Kidney (tissue), 14 donors: Measurements from ENCODE around the gene JOSD1. TPM values are rescaled to one million over a fixed set of nuclear protein-coding genes. Genes with fewer than 3 reads are reported as not detected.

Source experiments
- DNase-seq, 5 donors: peaks; one replicate each; pipeline ENCODE4 v3.0.0-alpha.2; 2013 to 2020
- FAIRE-seq: peaks from 2 replicates; lab custom pipeline; 2012; peaks lifted over from hg19 to GRCh38; lab: Jason Lieb, UNC
- H3K27ac ChIP-seq, 2 donors: one replicate each; pipeline ENCODE4 v1.7.0; 2013; ENCODE audit warnings: low read depth in 2 of 2, low read length in 2 of 2, inconsistent platforms in 1 of 2
- H3K27me3 ChIP-seq: one replicate; pipeline ENCODE4 v1.7.1; 2013; ENCODE audit warnings: low read length, inconsistent platforms; ENCODE audit not compliant: control insufficient read depth, insufficient read depth
- H3K36me3 ChIP-seq, 3 donors: one replicate each; pipeline versions ENCODE4 v1.7.0 to v1.7.1; 2013; ENCODE audit warnings: low read length in 3 of 3, control low read depth in 1 of 3, inconsistent platforms in 1 of 3; ENCODE audit not compliant: insufficient read depth in 3 of 3, control insufficient read depth in 2 of 3
- H3K4me1 ChIP-seq, 3 donors: one replicate each; pipeline versions ENCODE4 v1.7.0 to v1.7.1; 2013; ENCODE audit warnings: low read length in 3 of 3, inconsistent platforms in 1 of 3, low read depth in 1 of 3; ENCODE audit not compliant: control insufficient read depth in 2 of 3, insufficient read depth in 2 of 3
- H3K4me3 ChIP-seq, 3 donors: one replicate each; pipeline versions ENCODE4 v1.7.0 to v1.8.1; 2013; ENCODE audit warnings: low read length in 3 of 3, control low read depth in 1 of 3, inconsistent platforms in 1 of 3
- H3K9ac ChIP-seq, 3 donors: one replicate each; pipeline versions ENCODE4 v1.7.0 to v1.7.1; 2013; ENCODE audit warnings: low read length in 3 of 3, control low read depth in 1 of 3, inconsistent platforms in 1 of 3
- H3K9me3 ChIP-seq, 3 donors: one replicate each; pipeline versions ENCODE4 v1.7.0 to v1.7.1; 2013; ENCODE audit warnings: low read length in 3 of 3, control low read depth in 1 of 3, inconsistent platforms in 1 of 3; ENCODE audit not compliant: control insufficient read depth in 2 of 3, insufficient read depth in 1 of 3
- intact Hi-C: fragments of 100-400 bp; cut with DNase I; formaldehyde crosslinking; loops from one replicate; pipeline ENCODE4 v1.11.1; 2022
- polyA plus RNA-seq: library from polyadenylated mRNA; stranded (reverse); fragments of 350-450 nt; fragmentation: Illumina TruSeq; extraction: RNeasy Lipid Tissue Mini Kit (QIAGEN cat#74804); gene quantifications from one replicate; pipeline ENCODE4 v1.2.3, GENCODE V29; 2014; ENCODE audit warnings: low read depth, low replicate concordance; ENCODE audit not compliant: insufficient read depth
- total RNA-seq: library from RNA; stranded (reverse); fragmentation: NEBNext Ultra II Directional; extraction: Animal tissue kit (Norgen Biotek cat#: 25700); gene quantifications from one replicate; pipeline ENCODE4 v1.2.1, GENCODE V29; 2021
- TF ChIP-seq, protein P1 (sequence below): IDR thresholded peaks from 3 replicates; pipeline ENCODE4 v1.5.1; 2012; ENCODE audit warnings: mild to moderate bottlenecking, moderate library complexity, borderline replicate concordance; ENCODE audit not compliant: insufficient read depth; ENCODE audit errors: extremely low read depth
- donor health status: control.
- donor health status: control.
- donor health status: control.
- donor health status: control.
- donor health status: control.
- donor health status: DM: yes; HTN: yes; CAD: no.
- donor health status: Normal renal cell carcinoma (clear cell type).

Gene JOSD1
- total and polyA plus RNA-seq, 2 donors from 2014 or later, result 12.8 to 42.8 TPM

DNA sequence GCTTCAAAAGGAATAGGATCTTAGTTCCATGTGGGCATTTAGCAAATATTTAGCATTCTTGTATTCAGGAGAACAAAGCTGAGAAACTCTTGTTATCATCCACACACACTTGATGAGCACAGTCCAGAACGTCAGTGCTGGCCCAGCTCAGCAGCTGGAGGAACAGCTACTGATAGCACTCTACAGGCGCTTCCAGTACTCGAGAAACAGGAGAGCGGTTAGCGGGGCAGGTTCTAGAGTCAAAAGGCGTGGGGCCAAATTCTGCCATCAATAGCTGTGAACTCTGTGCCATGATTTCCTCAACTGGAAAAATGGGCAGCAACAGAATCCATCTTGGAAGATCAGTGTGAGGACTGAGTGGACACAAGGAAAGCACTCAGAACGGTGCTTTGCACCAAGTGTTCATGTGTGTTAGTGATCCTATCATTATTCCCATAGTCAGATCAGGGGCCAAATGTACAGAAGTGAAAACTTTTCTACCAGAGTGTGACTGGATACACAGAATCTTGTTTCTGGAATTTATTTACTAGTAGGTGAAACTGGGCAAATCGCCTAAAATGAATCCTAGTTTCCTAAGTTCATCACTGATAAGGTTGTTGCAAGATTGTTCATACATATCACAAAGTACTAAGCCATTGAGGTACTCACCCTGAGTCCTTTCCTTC, 3.2 kb downstream of the JOSD1 start:
- Histone ChIP-seq H3K36me3 (no peaks in the 10 kb centered on the region), H3K4me3 (no peak overlapping the region), H3K9me3 (no peaks in the 10 kb centered on the region), H3K4me1 (peaks cover 6 to 33% (median 28%) of the 10 kb centered on the region in 3 donors), H3K27me3 (no peaks in the 10 kb centered on the region), H3K27ac (peak overlapping the region in 1 of 2 donors; percentile 23), H3K9ac (no peak overlapping the region)
- FAIRE-seq (no peak), DNase-seq (no peak)
- TF ChIP-seq, protein P1, sequence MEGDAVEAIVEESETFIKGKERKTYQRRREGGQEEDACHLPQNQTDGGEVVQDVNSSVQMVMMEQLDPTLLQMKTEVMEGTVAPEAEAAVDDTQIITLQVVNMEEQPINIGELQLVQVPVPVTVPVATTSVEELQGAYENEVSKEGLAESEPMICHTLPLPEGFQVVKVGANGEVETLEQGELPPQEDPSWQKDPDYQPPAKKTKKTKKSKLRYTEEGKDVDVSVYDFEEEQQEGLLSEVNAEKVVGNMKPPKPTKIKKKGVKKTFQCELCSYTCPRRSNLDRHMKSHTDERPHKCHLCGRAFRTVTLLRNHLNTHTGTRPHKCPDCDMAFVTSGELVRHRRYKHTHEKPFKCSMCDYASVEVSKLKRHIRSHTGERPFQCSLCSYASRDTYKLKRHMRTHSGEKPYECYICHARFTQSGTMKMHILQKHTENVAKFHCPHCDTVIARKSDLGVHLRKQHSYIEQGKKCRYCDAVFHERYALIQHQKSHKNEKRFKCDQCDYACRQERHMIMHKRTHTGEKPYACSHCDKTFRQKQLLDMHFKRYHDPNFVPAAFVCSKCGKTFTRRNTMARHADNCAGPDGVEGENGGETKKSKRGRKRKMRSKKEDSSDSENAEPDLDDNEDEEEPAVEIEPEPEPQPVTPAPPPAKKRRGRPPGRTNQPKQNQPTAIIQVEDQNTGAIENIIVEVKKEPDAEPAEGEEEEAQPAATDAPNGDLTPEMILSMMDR, result no peak
- intact Hi-C loops, result no loop called here

GRCh38 chr22:38696606-38697424, 3.9 kb downstream of the JOSD1 start:
- H3K27me3 ChIP-seq, result no peaks in the 10 kb centered on the region
- intact Hi-C loops, result no loop called here
- no peak overlapping the region for H3K9ac ChIP-seq
- FAIRE-seq (no peak), DNase-seq (no peak)
- H3K4me1 ChIP-seq, result peaks cover 6 to 33% (median 28%) of the 10 kb centered on the region in 3 donors
- H3K36me3 ChIP-seq, result no peaks in the 10 kb centered on the region
- TF ChIP-seq, protein P1, result no peak
- peak overlapping the region; percentile 32 to 50 for H3K27ac ChIP-seq
- H3K9me3 ChIP-seq, result no peaks in the 10 kb centered on the region
- H3K4me3 ChIP-seq, result no peak overlapping the region

GRCh38 chr22:38694940-38695339, 5.8 kb downstream of the JOSD1 start:
- TF ChIP-seq, protein P1, result no peak
- Histone ChIP-seq H3K27me3 (no peaks in the 10 kb centered on the region), H3K4me1 (peaks cover 3 to 28% (median 27%) of the 10 kb centered on the region in 3 donors), H3K9ac (no peak overlapping the region), H3K27ac (no peak overlapping the region), H3K4me3 (no peak overlapping the region), H3K36me3 (no peaks in the 10 kb centered on the region), H3K9me3 (no peaks in the 10 kb centered on the region)
- intact Hi-C loops, result no loop called here
- DNase-seq, result no peak
- FAIRE-seq, result no peak
